Fibroblast of villous mesenchyme (primary cell): Measurements from ENCODE around the gene ADIPOR2. TPM values are rescaled to one million over a fixed set of nuclear protein-coding genes. Genes with fewer than 3 reads are reported as not detected.

Experiments
- DNase-seq: peaks from one replicate; pipeline ENCODE4 v3.0.0-alpha.2; 2010; ENCODE audit warnings: low read depth
- H3K4me3 ChIP-seq: 2 replicates; pipeline ENCODE4 v1.5.1; 2011; ENCODE audit warnings: low read depth, mild to moderate bottlenecking, low read length
- total RNA-seq: library from RNA; depleted of rRNA; stranded (reverse); fragments of >200 nt; gene quantifications from 2 replicates; pipeline ENCODE4 v1.2.3, GENCODE V29; 2012
- TF ChIP-seq, protein P1 (sequence below): IDR thresholded peaks from 2 replicates; pipeline ENCODE4 v1.5.1; 2012; ENCODE audit warnings: low read depth, mild to moderate bottlenecking, low read length; ENCODE audit not compliant: insufficient read depth

The ADIPOR2 gene
- total RNA-seq, 1 donor = 48.8 TPM

DNA sequence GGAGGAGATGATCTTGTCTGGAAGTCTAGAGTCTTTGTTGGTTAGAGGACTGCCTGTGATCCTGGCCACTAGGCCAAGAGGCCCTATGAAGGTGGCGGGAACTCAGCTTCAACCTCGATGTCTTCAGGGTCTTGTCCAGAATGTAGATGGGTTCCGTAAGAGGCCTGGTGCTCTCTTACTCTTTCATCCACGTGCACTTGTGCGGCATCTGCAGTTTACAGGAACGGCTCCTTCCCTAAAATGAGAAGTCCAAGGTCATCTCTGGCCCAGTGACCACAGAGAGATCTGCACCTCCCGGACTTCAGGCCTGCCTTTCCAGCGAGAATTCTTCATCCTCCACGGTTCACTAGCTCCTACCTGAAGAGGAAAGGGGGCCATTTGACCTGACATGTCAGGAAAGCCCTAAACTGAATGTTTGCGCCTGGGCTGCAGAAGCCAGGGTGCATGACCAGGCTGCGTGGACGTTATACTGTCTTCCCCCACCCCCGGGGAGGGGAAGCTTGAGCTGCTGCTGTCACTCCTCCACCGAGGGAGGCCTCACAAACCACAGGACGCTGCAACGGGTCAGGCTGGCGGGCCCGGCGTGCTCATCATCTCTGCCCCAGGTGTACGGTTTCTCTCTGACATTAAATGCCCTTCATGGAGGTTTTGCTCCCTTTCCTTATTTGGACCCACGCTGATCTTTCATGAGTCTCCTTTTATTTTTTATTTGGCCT, 44.1 kb upstream of the ADIPOR2 start:
- TF ChIP-seq, protein P1, sequence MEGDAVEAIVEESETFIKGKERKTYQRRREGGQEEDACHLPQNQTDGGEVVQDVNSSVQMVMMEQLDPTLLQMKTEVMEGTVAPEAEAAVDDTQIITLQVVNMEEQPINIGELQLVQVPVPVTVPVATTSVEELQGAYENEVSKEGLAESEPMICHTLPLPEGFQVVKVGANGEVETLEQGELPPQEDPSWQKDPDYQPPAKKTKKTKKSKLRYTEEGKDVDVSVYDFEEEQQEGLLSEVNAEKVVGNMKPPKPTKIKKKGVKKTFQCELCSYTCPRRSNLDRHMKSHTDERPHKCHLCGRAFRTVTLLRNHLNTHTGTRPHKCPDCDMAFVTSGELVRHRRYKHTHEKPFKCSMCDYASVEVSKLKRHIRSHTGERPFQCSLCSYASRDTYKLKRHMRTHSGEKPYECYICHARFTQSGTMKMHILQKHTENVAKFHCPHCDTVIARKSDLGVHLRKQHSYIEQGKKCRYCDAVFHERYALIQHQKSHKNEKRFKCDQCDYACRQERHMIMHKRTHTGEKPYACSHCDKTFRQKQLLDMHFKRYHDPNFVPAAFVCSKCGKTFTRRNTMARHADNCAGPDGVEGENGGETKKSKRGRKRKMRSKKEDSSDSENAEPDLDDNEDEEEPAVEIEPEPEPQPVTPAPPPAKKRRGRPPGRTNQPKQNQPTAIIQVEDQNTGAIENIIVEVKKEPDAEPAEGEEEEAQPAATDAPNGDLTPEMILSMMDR = no peak
- no peak overlapping the region for H3K4me3 ChIP-seq
- no peak for DNase-seq

DNA sequence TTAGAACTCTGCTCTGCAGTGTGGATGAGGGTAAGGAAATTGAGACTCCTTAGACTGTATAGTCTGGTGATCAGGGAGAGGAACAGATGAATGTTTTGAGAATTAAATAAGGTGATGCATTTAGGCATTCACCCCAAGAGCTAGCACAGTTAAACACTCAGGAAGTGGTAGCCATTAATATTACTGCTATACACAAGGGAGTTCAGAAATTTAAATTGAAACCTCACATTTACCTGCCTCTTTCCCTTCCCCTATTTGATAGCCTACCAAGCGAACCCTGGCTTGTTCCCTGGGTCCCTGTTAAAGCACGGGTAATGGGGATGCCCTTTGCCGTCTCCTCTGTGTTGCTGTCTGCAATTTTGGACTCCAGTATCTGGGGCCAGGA, 43.6 kb upstream of the ADIPOR2 start:
- no peak for DNase-seq
- H3K4me3 ChIP-seq = no peak overlapping the region
- TF ChIP-seq, protein P1 = no peak

DNA sequence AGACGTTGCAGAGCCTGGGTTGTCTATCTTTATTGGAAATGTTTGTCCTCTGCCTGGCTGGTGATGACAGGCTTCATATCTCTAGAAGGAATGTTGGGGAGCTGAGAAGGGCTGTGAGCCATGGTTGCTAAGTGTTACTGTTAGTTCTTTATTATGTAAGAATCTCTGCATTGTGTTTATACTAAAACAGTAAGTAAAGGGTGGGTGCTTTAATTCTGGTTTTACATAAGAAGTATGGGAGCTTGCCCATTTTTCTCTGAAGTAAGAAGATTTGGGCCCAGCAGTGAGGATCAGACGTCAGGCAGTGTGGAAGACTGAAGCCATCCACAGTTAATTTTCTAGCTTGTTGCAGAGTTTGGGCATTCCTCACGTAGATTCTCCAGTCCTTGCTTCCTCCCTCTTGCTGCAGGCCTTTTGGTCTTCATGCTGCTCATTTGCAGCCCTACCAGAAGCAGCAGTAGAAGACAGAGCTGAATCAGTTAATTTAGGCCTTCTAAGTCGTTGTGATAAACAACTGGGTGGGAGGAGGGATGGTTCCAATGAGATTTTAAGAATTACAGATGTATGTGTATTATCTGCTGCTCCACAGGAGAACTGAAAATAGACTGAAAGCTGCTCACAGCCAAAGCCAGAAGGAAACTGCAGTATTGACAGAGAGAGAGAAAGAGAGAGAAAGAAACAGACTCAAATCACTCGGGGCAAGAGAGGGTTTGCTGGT, 40.5 kb upstream of the ADIPOR2 start:
- no peak overlapping the region for H3K4me3 ChIP-seq
- DNase-seq = peak; percentile 71
- TF ChIP-seq, protein P1 = no peak

DNA sequence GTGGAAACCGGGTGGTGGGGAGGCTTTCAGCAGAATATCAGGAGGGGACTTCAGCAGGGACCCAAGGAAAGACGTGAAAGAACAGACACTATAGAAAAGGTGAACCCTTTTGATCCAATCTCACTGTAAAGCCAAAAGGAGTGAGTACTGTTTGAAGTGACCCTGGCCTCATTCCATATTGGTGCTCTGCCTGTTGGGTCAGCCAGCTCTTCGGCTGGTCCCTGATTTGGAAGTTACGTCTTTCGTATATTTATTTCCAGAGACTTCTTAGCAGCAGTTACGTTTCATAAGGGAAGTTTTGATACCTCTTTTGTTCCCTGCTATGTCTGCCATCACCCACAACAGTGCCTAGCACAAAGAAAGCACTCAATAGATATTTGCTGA, 39.9 kb upstream of the ADIPOR2 start:
- no peak overlapping the region for H3K4me3 ChIP-seq
- TF ChIP-seq, protein P1 = no peak
- DNase-seq = no peak

DNA sequence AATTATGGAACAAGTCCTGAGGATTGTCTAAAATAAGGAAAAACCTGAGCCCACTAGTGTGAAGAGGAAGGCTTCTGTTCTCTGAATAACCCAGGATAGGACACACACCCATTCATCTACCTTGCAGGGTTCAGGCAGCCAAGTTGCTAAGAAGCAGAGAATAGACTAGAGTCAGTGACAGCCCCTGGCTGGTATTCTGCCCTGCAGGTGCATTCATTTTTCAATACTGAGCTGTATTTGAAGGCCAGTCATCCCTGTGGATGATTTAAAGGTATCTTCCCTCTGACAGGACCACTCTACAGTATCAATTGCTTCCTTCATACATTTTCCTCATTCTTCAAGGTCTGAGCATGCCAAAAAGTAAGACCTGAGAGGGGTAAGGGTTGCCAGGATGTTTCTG, 38.9 kb upstream of the ADIPOR2 start:
- TF ChIP-seq, protein P1 = no peak
- H3K4me3 ChIP-seq = no peak overlapping the region
- DNase-seq = no peak

DNA sequence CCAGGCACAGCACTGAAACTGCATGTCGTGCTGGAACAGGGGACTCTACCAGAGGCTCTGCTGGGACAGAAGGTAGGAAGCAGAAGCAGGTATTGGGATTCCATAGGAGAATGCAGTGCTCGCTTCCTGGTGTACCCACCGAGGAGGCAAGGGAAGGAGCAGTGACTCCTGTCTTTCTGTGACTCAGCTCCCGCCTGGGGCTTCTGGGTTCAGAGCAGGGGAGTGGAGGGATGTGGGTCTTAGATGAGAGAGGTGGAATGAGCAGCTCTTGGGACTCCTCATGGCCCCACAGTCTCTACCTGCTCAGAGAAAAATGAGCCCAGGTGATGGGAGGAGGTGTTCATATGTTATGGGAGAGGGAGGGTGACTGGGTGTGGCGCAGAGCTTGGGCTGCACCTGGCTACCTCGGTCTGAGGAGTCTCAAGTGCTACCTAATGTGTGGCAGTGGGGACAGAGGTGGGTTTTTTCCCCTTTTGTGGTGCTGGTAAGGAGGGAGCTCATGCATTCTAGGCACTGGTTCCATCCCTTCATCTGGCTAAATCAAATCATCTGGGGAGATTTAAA, 35.6 kb upstream of the ADIPOR2 start:
- TF ChIP-seq, protein P1 = no peak
- no peak overlapping the region for H3K4me3 ChIP-seq
- no peak for DNase-seq
